Kidney epithelial cell (primary cell): Measurements from ENCODE around the gene LAG3. TPM values are rescaled to one million over a fixed set of nuclear protein-coding genes. Genes with fewer than 3 reads are reported as not detected.

Experiments used
- DNase-seq: peaks from one replicate; pipeline ENCODE4 v3.0.0-alpha.2; 2010; ENCODE audit warnings: low read depth
- H3K27me3 ChIP-seq: 2 replicates; pipeline ENCODE4 v1.6.0; 2011; ENCODE audit warnings: low read length; ENCODE audit not compliant: control insufficient read depth, insufficient read depth
- H3K36me3 ChIP-seq: 2 replicates; pipeline ENCODE4 v1.5.1; 2011; ENCODE audit warnings: low read length; ENCODE audit not compliant: control insufficient read depth, insufficient read depth
- H3K4me3 ChIP-seq: 2 replicates; pipeline ENCODE4 v1.5.1; 2011; ENCODE audit warnings: low read depth, mild to moderate bottlenecking, control low read depth, low read length
- total RNA-seq: library from RNA; depleted of rRNA; stranded (reverse); fragments of >200 nt; gene quantifications from 2 replicates; pipeline ENCODE4 v1.2.3, GENCODE V29; 2015
- TF ChIP-seq, protein P1 (sequence below): IDR thresholded peaks from 2 replicates; pipeline ENCODE4 v1.5.1; 2011; ENCODE audit warnings: mild to moderate bottlenecking, moderate library complexity, low read length, control low read depth, inconsistent platforms; ENCODE audit not compliant: insufficient read depth, poor library complexity, severe bottlenecking

LAG3 gene
- total RNA-seq, 1 donor from 2014 or later, result not detected

DNA sequence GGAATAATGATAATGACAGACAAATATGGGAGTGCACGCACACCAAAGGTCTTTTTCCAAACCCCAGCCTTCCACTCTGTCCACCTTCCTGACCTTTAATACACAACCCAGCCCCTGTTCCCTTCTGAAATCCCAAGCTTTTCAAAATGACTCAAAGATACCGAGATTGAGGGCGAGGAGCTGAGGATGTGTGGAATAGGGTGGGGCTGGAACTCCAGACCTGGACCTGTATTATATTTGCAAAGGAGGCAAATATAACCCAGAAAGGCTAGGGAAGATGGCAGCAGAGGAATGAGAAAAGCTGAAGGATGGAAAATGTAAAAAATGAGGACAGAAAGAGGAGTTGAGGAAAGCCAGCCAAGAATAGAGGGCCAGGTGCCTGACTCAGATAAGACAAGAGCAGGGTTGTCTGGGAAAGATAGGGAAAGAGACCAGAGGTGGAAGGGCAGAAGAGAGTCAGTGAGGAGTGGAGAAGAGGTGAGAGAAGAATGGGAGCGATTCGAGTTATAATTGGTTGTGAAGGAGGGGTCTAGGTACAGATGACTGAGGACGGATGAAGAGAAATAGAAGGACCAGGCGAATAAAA lies 7.2 kb upstream of the LAG3 start:
- Histone ChIP-seq H3K36me3 (peaks cover 2% of the 10 kb centered on the region), H3K4me3 (peak overlapping the region; percentile 52), H3K27me3 (no peaks in the 10 kb centered on the region)
- TF ChIP-seq, protein P1, sequence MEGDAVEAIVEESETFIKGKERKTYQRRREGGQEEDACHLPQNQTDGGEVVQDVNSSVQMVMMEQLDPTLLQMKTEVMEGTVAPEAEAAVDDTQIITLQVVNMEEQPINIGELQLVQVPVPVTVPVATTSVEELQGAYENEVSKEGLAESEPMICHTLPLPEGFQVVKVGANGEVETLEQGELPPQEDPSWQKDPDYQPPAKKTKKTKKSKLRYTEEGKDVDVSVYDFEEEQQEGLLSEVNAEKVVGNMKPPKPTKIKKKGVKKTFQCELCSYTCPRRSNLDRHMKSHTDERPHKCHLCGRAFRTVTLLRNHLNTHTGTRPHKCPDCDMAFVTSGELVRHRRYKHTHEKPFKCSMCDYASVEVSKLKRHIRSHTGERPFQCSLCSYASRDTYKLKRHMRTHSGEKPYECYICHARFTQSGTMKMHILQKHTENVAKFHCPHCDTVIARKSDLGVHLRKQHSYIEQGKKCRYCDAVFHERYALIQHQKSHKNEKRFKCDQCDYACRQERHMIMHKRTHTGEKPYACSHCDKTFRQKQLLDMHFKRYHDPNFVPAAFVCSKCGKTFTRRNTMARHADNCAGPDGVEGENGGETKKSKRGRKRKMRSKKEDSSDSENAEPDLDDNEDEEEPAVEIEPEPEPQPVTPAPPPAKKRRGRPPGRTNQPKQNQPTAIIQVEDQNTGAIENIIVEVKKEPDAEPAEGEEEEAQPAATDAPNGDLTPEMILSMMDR, result no peak
- no peak for DNase-seq

DNA sequence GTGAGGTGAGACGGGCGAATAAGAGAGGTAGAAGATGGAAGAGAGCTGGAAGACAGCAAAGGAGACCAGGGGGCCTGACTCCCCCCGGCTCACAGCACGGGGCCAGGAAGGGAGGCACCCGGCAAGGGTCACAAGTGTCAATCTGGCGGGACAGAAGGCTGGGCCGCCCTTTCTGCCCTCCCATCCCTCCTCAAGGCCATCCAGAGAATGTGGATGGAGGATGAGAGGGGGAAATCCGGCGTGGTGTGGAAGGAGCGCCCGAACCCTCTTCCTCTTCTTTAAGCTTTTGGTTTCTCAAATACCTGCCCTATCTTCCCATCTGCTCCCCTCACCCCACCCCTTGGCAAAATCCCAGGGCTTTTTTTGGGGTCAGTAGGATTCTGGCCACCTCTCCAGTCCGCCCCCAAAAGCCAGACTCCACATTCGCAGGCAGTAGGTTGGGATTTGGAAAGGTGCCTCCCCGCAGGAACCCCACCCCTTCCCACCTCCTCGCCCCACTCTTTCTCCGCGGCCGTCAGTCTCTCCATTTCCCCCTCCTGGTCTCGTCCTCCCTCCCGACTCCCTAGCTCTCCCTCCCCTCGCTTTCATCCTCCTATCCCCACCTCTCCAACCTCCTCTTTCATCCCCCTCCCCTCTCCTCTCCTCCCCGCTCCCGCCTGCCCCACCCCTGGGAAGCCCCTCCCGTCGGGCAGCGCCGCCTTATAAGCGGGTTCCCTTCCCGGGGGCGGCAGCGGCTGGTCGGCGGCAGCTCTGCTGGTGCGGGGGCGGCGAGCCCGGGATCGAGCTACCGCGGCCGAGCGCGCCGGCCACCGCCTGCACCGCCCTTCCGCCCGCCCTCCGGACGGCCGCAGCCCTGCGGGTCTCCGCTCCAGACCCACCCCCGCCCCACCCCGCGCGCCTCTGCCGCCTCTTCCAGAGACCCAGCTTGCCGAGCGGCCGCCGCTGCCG lies 6.4 kb upstream of the LAG3 start, which contains the start of gene PTMS:
PTMS (plus strand) TSS at position 730 of the 948 bp plus-strand sequence. CDS start 343 bp downstream, outside the sequence.
- peaks cover 2% of the 10 kb centered on the region for H3K36me3 ChIP-seq
- H3K4me3 ChIP-seq, result peak within 1 kb of the TSS; percentile 52
- no peak for DNase-seq
- H3K27me3 ChIP-seq, result no peaks in the 10 kb centered on the region
- TF ChIP-seq, protein P1, result no peak

DNA sequence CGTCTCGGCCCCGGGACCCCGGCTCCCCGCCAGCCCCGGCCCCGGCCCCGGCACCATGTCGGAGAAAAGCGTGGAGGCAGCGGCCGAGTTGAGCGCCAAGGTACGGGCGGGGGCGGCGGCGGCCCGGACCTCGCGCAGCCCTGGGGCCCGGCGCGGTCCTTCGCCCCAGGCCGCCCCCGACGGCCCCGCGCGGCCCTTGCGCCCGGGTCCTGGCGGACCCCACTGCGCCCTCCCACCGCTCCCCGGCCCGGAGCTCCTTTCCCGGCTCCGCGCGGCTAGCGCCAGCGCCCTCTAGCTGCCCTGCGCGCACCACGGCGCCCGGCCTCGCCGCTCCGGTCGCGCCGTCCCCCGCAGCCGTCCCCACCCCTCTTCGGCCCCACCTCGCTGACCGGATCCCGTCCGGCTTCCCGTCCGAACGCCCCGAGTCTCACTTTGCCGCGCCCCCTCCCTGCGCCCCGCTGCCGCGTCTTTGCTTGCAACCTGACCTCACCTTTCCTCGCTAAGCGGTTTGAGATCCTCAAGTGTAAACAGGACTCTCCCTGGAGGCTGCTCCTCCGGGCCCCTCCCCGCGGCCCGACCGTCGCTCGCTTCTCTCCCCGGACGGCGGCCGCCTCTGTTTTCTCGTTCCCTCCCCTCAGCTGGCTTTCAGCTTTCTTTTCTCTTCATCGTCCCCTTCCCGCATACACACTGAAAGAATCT lies 5.5 kb upstream of the LAG3 start:
- Histone ChIP-seq H3K36me3 (peaks cover 2% of the 10 kb centered on the region), H3K4me3 (peak overlapping the region; percentile 52), H3K27me3 (no peaks in the 10 kb centered on the region)
- TF ChIP-seq, protein P1, result peak; percentile 21
- no peak for DNase-seq

DNA sequence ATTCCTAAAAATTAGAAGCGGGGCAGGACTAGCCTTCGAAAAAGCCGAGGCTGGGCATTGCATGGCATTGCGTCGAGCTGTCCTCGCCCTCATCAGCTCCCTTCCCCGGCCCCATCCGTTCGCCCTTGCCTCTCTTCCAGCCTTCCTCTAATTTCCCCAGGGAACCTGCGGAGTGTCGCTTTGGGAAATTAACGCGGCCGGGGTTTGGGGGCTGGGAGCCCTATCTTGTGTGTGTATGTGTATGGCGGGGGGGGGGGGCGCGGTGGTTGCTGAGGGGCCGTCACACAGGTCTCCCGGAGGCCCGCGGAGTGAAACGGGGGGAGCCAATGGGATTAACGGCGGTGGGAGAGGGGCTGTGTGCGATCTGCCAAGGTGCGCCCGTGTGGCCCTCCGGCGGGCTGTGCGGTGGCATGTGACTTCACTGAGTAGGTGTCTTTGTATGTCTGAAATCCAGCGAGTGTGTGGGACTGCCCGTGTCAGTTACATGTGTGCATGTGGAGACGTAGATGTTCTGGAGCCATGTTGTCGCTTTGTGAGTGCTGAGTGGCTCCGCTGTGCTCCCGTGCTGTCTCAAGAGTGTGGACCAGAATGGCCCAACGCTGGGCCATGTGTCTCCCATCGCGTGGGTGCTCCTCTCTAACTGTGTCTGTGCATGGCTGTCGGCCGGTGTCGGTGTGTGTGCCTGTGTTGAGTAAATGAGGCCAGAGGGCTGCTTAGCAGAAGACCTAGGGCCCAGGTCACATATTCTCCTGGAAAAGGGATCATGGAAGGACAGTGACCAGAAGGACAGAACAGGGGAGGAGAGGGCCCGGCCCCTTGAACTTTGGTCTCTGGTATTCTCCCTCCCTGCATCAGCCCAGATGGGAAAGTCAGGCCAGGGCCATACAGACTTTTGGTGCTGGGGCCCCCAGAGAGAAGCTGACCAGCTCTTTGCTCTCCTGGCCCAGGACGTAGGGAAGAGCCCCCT lies 4.7 kb upstream of the LAG3 start:
- no peak for DNase-seq
- Histone ChIP-seq H3K36me3 (peaks cover 2% of the 10 kb centered on the region), H3K4me3 (peak overlapping the region; percentile 52), H3K27me3 (peaks cover 3% of the 10 kb centered on the region)
- TF ChIP-seq, protein P1, result no peak

DNA sequence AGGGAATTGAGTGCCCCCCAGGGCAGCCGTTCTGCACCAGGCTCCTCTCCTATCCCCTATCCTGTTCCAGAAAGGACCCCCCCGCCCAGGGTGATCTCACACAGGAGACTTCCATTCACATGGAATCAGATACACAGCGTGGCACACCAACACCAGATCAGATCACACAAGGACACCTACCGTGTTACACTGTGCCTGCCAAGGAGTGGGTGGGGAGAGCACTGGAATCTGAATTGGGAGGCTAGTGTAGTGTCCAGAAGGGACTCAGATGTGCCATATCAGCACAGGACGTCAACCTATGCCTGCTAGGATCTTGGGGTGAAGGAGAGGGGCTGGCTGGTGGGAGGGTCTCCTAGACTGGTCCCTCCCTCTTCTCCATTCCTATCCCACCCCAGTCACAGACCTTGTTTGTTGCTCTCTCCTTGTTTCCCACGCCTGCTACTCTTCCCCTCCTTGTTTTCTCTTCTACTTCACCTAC lies 3.8 kb upstream of the LAG3 start:
- Histone ChIP-seq H3K4me3 (peak overlapping the region; percentile 52), H3K27me3 (peaks cover 11% of the 10 kb centered on the region), H3K36me3 (peaks cover 2% of the 10 kb centered on the region)
- TF ChIP-seq, protein P1, result no peak
- no peak for DNase-seq
